Chondrocyte (in vitro differentiated cells): ENCODE measurements around the gene PEX5L. TPM values are rescaled to one million over a fixed set of nuclear protein-coding genes. Genes with fewer than 3 reads are reported as not detected.

ENCODE experiments used
- DNase-seq: peaks from one replicate; pipeline ENCODE4 v3.0.0; 2021; ENCODE audit warnings: mixed read lengths, low spot score
- H3K27ac Mint-ChIP-seq: one replicate; pipeline ENCODE4 v1.8.0; 2021; ENCODE audit warnings: mild to moderate bottlenecking, moderate library complexity, mixed read lengths; ENCODE audit not compliant: unreplicated experiment
- H3K27me3 Mint-ChIP-seq: 2 replicates; pipeline ENCODE4 v1.8.0; 2021; ENCODE audit warnings: low read depth, mixed read lengths
- H3K36me3 Mint-ChIP-seq: 2 replicates; pipeline ENCODE4 v1.8.0; 2021; ENCODE audit warnings: low read depth, mixed read lengths
- H3K4me1 Mint-ChIP-seq: 2 replicates; pipeline ENCODE4 v1.8.0; 2021; ENCODE audit warnings: low read depth, mild to moderate bottlenecking, mixed read lengths
- H3K4me3 Mint-ChIP-seq: one replicate; pipeline ENCODE4 v1.8.0; 2021; ENCODE audit warnings: mild to moderate bottlenecking, moderate library complexity, mixed read lengths; ENCODE audit not compliant: unreplicated experiment
- H3K9me3 Mint-ChIP-seq: 2 replicates; pipeline ENCODE4 v1.8.0; 2021; ENCODE audit warnings: low read depth, mixed read lengths
- long read RNA-seq: library from polyadenylated mRNA; stranded (forward); transcript quantifications from one replicate; pipeline ENCODE4 v2.0.0, GENCODE V29; 2021
- total RNA-seq: library from RNA; stranded (reverse); gene quantifications from 3 replicates; pipeline ENCODE4 v1.2.1, GENCODE V29; 2021
- TF ChIP-seq, protein P1 (sequence below): fragments of 200-600 bp; sonication (generic); IDR thresholded peaks from 2 replicates; pipeline ENCODE4 v1.5.0; 2021; ENCODE audit warnings: antibody characterized with exemption, mild to moderate bottlenecking, moderate library complexity

The PEX5L gene, protein sequence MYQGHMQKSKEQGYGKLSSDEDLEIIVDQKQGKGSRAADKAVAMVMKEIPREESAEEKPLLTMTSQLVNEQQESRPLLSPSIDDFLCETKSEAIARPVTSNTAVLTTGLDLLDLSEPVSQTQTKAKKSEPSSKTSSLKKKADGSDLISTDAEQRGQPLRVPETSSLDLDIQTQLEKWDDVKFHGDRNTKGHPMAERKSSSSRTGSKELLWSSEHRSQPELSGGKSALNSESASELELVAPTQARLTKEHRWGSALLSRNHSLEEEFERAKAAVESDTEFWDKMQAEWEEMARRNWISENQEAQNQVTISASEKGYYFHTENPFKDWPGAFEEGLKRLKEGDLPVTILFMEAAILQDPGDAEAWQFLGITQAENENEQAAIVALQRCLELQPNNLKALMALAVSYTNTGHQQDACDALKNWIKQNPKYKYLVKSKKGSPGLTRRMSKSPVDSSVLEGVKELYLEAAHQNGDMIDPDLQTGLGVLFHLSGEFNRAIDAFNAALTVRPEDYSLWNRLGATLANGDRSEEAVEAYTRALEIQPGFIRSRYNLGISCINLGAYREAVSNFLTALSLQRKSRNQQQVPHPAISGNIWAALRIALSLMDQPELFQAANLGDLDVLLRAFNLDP
- not detected in 3 replicates for total RNA-seq
- long read RNA-seq = 0 reads

DNA sequence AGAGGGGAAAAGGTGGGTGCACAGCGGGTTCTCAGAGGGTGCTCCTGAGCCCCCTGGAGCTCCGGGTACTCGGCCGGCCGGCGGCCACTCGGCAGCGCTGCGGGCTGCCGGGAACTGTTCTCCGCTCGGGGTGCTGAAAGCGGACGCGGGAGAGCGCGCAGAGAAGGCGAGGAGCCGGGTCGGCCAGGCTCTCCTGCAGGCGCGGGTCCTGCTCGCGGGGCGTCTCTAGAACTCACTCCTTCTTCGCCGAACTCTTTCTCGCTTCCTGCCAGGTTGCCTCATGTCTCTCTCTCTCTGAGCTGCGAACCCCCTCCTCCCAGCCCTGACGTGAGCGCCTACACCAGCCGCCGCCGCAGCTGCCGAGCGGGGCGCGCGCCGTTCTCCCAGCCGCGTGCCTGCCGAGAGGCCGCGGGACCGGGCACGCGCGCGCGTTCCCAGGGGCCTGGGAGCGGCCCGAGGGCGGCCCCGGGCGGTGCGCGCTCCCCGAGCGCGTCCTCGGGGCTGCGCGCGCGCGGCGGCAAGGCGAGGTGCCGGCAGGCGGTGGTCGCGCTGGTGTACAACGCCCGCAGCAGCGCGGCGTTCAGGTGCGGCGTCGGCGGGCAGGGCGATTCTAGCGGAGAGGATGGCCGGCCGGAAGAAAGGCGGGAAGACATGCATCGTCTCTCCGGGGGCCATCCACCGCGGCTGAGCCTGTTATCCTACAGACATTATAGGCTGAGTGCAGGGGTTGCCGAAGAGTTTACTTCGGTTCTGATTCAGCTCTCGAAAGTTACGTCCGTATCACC lies at the start of gene PEX5L:
Gene PEX5L (minus strand): TSS at position 267 of the 785 bp plus-strand sequence. CDS start 338 bp downstream, outside the sequence.
- peak within 1 kb of the TSS; percentile 51 for H3K4me3 Mint-ChIP-seq
- H3K36me3 Mint-ChIP-seq = no peaks in the 10 kb centered on the region
- peaks cover 45% of the 10 kb centered on the region for H3K27me3 Mint-ChIP-seq
- peaks cover 11% of the 10 kb centered on the region for H3K4me1 Mint-ChIP-seq
- H3K9me3 Mint-ChIP-seq = peaks cover 3% of the 10 kb centered on the region
- TF ChIP-seq, protein P1, sequence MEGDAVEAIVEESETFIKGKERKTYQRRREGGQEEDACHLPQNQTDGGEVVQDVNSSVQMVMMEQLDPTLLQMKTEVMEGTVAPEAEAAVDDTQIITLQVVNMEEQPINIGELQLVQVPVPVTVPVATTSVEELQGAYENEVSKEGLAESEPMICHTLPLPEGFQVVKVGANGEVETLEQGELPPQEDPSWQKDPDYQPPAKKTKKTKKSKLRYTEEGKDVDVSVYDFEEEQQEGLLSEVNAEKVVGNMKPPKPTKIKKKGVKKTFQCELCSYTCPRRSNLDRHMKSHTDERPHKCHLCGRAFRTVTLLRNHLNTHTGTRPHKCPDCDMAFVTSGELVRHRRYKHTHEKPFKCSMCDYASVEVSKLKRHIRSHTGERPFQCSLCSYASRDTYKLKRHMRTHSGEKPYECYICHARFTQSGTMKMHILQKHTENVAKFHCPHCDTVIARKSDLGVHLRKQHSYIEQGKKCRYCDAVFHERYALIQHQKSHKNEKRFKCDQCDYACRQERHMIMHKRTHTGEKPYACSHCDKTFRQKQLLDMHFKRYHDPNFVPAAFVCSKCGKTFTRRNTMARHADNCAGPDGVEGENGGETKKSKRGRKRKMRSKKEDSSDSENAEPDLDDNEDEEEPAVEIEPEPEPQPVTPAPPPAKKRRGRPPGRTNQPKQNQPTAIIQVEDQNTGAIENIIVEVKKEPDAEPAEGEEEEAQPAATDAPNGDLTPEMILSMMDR = peak; percentile 6
- peak; percentile 86 for DNase-seq
- H3K27ac Mint-ChIP-seq = no peak within 1 kb of the TSS

DNA sequence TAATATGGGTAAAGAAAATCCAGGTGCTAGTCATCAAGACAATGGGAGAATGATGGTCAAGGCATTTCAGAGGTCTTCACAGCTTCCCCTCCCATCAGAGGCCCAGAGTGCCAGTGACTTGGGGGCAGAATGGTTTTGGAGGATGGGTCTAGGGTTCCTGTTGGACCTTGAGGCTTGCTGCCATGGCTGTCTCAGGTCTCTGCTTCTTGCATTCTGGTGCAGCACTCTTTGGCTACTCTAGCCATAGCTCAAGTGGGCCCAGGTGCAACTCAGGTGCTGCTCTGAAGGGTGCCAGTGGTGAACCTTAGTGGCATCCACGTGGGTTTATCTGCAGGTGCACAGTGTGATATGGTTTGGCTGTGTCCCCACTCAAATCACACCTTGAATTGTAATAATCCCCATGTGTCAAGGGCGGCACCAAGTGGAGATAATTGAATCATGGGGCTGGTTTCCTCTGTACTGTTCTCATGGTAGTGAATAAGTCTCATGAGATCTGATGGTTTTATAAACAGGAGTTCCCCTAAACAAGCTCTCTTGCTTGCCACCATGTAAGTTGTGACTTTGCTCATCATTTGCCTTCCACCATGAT lies 48.5 kb upstream of the PEX5L start:
- H3K4me1 Mint-ChIP-seq = no peaks in the 10 kb centered on the region
- no peaks in the 10 kb centered on the region for H3K27me3 Mint-ChIP-seq
- H3K4me3 Mint-ChIP-seq = no peak overlapping the region
- no peaks in the 10 kb centered on the region for H3K36me3 Mint-ChIP-seq
- peaks cover 12% of the 10 kb centered on the region for H3K9me3 Mint-ChIP-seq
- no peak overlapping the region for H3K27ac Mint-ChIP-seq
- DNase-seq = no peak
- TF ChIP-seq, protein P1 = no peak

DNA sequence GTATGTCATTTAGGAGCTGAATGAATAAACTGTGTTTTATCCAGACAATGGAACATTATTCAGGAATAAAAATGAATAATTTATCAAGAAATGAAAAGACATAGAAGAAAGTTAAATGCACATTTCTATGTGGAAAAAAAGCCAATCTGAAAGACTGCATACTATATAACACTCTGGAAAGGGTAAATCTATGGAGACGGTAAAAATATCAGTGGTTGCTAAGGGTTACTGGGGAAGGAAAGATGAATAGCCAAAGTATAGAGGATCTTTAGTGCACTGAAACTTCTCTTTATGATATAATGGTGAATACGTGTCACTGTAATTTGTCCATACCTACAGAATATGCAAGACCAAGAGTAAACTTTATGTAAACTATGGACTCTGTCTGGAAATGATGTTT lies 46.0 kb upstream of the PEX5L start:
- H3K9me3 Mint-ChIP-seq = peaks cover 10% of the 10 kb centered on the region
- no peak overlapping the region for H3K4me3 Mint-ChIP-seq
- no peaks in the 10 kb centered on the region for H3K36me3 Mint-ChIP-seq
- no peaks in the 10 kb centered on the region for H3K4me1 Mint-ChIP-seq
- H3K27ac Mint-ChIP-seq = no peak overlapping the region
- H3K27me3 Mint-ChIP-seq = no peaks in the 10 kb centered on the region
- no peak for DNase-seq
- TF ChIP-seq, protein P1 = no peak

DNA sequence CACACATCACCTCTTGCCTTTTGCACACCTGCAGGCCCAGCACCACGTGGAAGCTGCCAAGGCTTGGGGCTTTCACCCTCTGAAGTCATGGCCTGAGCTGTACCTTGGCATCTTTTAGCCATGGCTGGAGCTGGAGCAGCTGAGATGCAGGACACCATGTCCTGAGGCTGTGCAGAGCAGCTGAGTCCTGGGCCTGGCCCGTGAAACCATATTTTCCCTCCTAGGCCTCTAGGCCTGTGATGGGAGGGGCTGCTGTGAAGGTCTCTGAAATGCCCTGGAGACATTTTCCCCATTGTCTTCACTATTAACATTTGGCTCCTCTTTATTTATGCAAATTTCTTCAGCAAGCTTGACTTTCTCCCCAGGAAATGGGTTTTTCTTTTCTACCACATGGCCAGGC lies 41.9 kb upstream of the PEX5L start:
- Mint-ChIP-seq H3K27ac (no peak overlapping the region), H3K36me3 (no peaks in the 10 kb centered on the region), H3K4me1 (no peaks in the 10 kb centered on the region), H3K4me3 (no peak overlapping the region), H3K9me3 (peaks cover 10% of the 10 kb centered on the region), H3K27me3 (no peaks in the 10 kb centered on the region)
- no peak for DNase-seq
- TF ChIP-seq, protein P1 = no peak

DNA sequence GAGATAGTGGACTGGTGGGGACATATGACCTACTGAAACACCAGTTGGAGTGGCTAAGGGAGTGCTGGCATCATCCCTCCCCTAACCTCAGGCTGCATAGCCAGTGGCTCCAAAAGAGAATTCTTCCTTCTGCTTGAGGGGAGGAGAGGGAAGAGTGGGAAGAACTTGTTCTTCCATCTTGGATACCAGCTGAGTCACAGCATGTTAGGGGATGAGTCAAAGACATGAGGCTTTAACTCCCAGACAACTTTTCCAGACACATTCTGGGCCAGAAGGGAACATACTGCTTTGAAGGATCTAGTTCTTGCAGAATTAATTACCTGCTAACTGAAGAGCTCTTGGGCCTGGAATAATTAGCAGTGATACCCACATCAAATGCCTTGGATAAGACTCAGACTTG lies 36.8 kb upstream of the PEX5L start:
- no peak for DNase-seq
- H3K9me3 Mint-ChIP-seq = no peaks in the 10 kb centered on the region

More for the DNA sequence above, 36.8 kb upstream of the PEX5L start:
- H3K27me3 Mint-ChIP-seq = peaks cover 1% of the 10 kb centered on the region
- H3K4me3 Mint-ChIP-seq = no peak overlapping the region
- H3K27ac Mint-ChIP-seq = no peak overlapping the region
- H3K36me3 Mint-ChIP-seq = no peaks in the 10 kb centered on the region
- H3K4me1 Mint-ChIP-seq = no peaks in the 10 kb centered on the region
- TF ChIP-seq, protein P1 = no peak
